ENCODE measurements around the gene NR4A3. TPM values are rescaled to one million over a fixed set of nuclear protein-coding genes. Genes with fewer than 3 reads are reported as not detected.
"Not testable (repeated sequence)": the region's sequence is repeated elsewhere in the genome, so short reads cannot be mapped to it uniquely, and the experiment has no call there.

Gene NR4A3
- total RNA-seq (0.58 TPM), polyA plus RNA-seq (ENCODE audit: insufficient read depth in 1 of 8, insufficient read length in 8 of 8, low replicate concordance in 1 of 8) (1 to 10 TPM in 3 of 8 donors, under 1 TPM in 5; 0.40 to 3.2 (median 0.92) TPM)
- long read RNA-seq, donor 1 = 0 reads
- long read RNA-seq, donor 2 = 0 reads
- long read RNA-seq, donor 3 = 0 reads
- long read RNA-seq, donor 4 = 0 reads
- long read RNA-seq, donor 5, partial matches to known transcripts = 0 of 1 reads
- long read RNA-seq, donor 5, other reads (novel, unspliced or antisense) = 0 of 1 reads
- long read RNA-seq, donor 6, partial matches to known transcripts = 0 of 1 reads
- long read RNA-seq, donor 6, other reads (novel, unspliced or antisense) = 0 of 1 reads
- long read RNA-seq, donor 7 = 0 reads
- long read RNA-seq, donor 8 = 0 reads
- long read RNA-seq, donor 9 = 0 reads
- long read RNA-seq, donor 10 = 0 reads
- long read RNA-seq, donor 11 = 0 reads

- peak; percentile 98 for DNase-seq
- peaks cover 51% of the 10 kb centered on the region for H3K4me1 ChIP-seq (ENCODE audit: control insufficient read depth, insufficient read depth, low read length)
- H3K27ac ChIP-seq (ENCODE audit: low read length) = peak within 1 kb of the TSS; percentile 92
- peaks cover 44% of the 10 kb centered on the region for H3K27me3 ChIP-seq (ENCODE audit: control insufficient read depth, insufficient read depth, low read length)
- H3K36me3 ChIP-seq (ENCODE audit: control insufficient read depth, insufficient read depth, low read length) = no peaks in the 10 kb centered on the region
- WGBS (ENCODE audit: insufficient coverage) = 0% methylated on average over 52 of the region's 75 CpGs
- H3K9me3 ChIP-seq (replicated peaks; ENCODE audit: control insufficient read depth, low read depth, low read length) = no peaks in the 10 kb centered on the region
- peak within 1 kb of the TSS; percentile 84 for H3K4me3 ChIP-seq (ENCODE audit: low read length)
These were observed at the start of gene NR4A3 for GRCh38 chr9:99821396-99822108. TSS of gene NR4A3 (plus strand) at chr9:99821885. CDS start at chr9:99828043, 6,158 bp downstream.

GRCh38 chr9:99773468-99774138, 48.1 kb upstream of the NR4A3 start:
- no peak overlapping the region for H3K4me3 ChIP-seq (ENCODE audit: low read length)
- no peaks in the 10 kb centered on the region for H3K9me3 ChIP-seq (replicated peaks; ENCODE audit: control insufficient read depth, low read depth, low read length)
- no peaks in the 10 kb centered on the region for H3K27me3 ChIP-seq (ENCODE audit: control insufficient read depth, insufficient read depth, low read length)
- no CpG with 5 or more reads among the region's 2 CpGs for WGBS (ENCODE audit: insufficient coverage)
- H3K36me3 ChIP-seq (ENCODE audit: control insufficient read depth, insufficient read depth, low read length) = no peaks in the 10 kb centered on the region
- no peak overlapping the region for H3K27ac ChIP-seq (ENCODE audit: low read length)
- H3K4me1 ChIP-seq (ENCODE audit: control insufficient read depth, insufficient read depth, low read length) = no peaks in the 10 kb centered on the region
- no peak for DNase-seq

GRCh38 chr9:99778308-99778707, 43.4 kb upstream of the NR4A3 start:
- Histone ChIP-seq H3K27ac (ENCODE audit: low read length) (no peak overlapping the region), H3K9me3 (replicated peaks; ENCODE audit: control insufficient read depth, low read depth, low read length) (no peaks in the 10 kb centered on the region), H3K27me3 (ENCODE audit: control insufficient read depth, insufficient read depth, low read length) (no peaks in the 10 kb centered on the region), H3K36me3 (ENCODE audit: control insufficient read depth, insufficient read depth, low read length) (no peaks in the 10 kb centered on the region), H3K4me1 (ENCODE audit: control insufficient read depth, insufficient read depth, low read length) (no peaks in the 10 kb centered on the region), H3K4me3 (ENCODE audit: low read length) (no peak overlapping the region)
- DNase-seq = peak; percentile 9
- 33% methylated on average over 1 of the region's 2 CpGs for WGBS (ENCODE audit: insufficient coverage)

- no CpG with 5 or more reads among the region's 3 CpGs for WGBS (ENCODE audit: insufficient coverage)
- H3K27ac ChIP-seq (ENCODE audit: low read length) = no peak overlapping the region
These were observed 42.8 kb upstream of the NR4A3 start for GRCh38 chr9:99778836-99779235.

GRCh38 chr9:99779277-99779676, 42.4 kb upstream of the NR4A3 start:
- Histone ChIP-seq H3K27ac (ENCODE audit: low read length) (no peak overlapping the region), H3K4me1 (ENCODE audit: control insufficient read depth, insufficient read depth, low read length) (no peaks in the 10 kb centered on the region), H3K36me3 (ENCODE audit: control insufficient read depth, insufficient read depth, low read length) (no peaks in the 10 kb centered on the region), H3K9me3 (replicated peaks; ENCODE audit: control insufficient read depth, low read depth, low read length) (no peaks in the 10 kb centered on the region), H3K27me3 (ENCODE audit: control insufficient read depth, insufficient read depth, low read length) (no peaks in the 10 kb centered on the region), H3K4me3 (ENCODE audit: low read length) (no peak overlapping the region)
- 50% methylated on average over 1 of the region's 4 CpGs for WGBS (ENCODE audit: insufficient coverage)
- DNase-seq = no peak

More at GRCh38 chr9:99778836-99779235, 42.8 kb upstream of the NR4A3 start:
- Histone ChIP-seq H3K4me3 (ENCODE audit: low read length) (no peak overlapping the region), H3K4me1 (ENCODE audit: control insufficient read depth, insufficient read depth, low read length) (no peaks in the 10 kb centered on the region), H3K36me3 (ENCODE audit: control insufficient read depth, insufficient read depth, low read length) (no peaks in the 10 kb centered on the region), H3K27me3 (ENCODE audit: control insufficient read depth, insufficient read depth, low read length) (no peaks in the 10 kb centered on the region), H3K9me3 (replicated peaks; ENCODE audit: control insufficient read depth, low read depth, low read length) (no peaks in the 10 kb centered on the region)
- no peak for DNase-seq

- H3K4me3 ChIP-seq (ENCODE audit: low read length); DNase-seq; H3K27ac ChIP-seq (ENCODE audit: low read length); H3K36me3 ChIP-seq (ENCODE audit: control insufficient read depth, insufficient read depth, low read length); H3K9me3 ChIP-seq (replicated peaks; ENCODE audit: control insufficient read depth, low read depth, low read length); H3K4me1 ChIP-seq (ENCODE audit: control insufficient read depth, insufficient read depth, low read length); H3K27me3 ChIP-seq (ENCODE audit: control insufficient read depth, insufficient read depth, low read length): not testable (repeated sequence)
- no CpG with 5 or more reads among the region's 5 CpGs for WGBS (ENCODE audit: insufficient coverage)
These were observed 39.3 kb upstream of the NR4A3 start for GRCh38 chr9:99782349-99782748.

GRCh38 chr9:99782962-99783718, 38.5 kb upstream of the NR4A3 start:
- Histone ChIP-seq H3K27ac (ENCODE audit: low read length) (no peak overlapping the region), H3K27me3 (ENCODE audit: control insufficient read depth, insufficient read depth, low read length) (no peaks in the 10 kb centered on the region), H3K4me1 (ENCODE audit: control insufficient read depth, insufficient read depth, low read length) (no peaks in the 10 kb centered on the region), H3K36me3 (ENCODE audit: control insufficient read depth, insufficient read depth, low read length) (no peaks in the 10 kb centered on the region), H3K9me3 (replicated peaks; ENCODE audit: control insufficient read depth, low read depth, low read length) (no peaks in the 10 kb centered on the region), H3K4me3 (ENCODE audit: low read length) (no peak overlapping the region)
- no CpG with 5 or more reads among the region's 6 CpGs for WGBS (ENCODE audit: insufficient coverage)
- no peak for DNase-seq

- H3K27ac ChIP-seq (ENCODE audit: low read length) = no peak overlapping the region
- no peak for DNase-seq
- H3K36me3 ChIP-seq (ENCODE audit: control insufficient read depth, insufficient read depth, low read length) = no peaks in the 10 kb centered on the region
- no peaks in the 10 kb centered on the region for H3K4me1 ChIP-seq (ENCODE audit: control insufficient read depth, insufficient read depth, low read length)
- 33% methylated on average over 1 of the region's 2 CpGs for WGBS (ENCODE audit: insufficient coverage)
- no peaks in the 10 kb centered on the region for H3K27me3 ChIP-seq (ENCODE audit: control insufficient read depth, insufficient read depth, low read length)
- H3K4me3 ChIP-seq (ENCODE audit: low read length) = no peak overlapping the region
- H3K9me3 ChIP-seq (replicated peaks; ENCODE audit: control insufficient read depth, low read depth, low read length) = no peaks in the 10 kb centered on the region
These were observed 37.9 kb upstream of the NR4A3 start for GRCh38 chr9:99783799-99784198.

GRCh38 chr9:99785010-99785590, 36.6 kb upstream of the NR4A3 start:
- WGBS (ENCODE audit: insufficient coverage) = no CpG with 5 or more reads among the region's 1 CpG
- Histone ChIP-seq H3K36me3 (ENCODE audit: control insufficient read depth, insufficient read depth, low read length) (no peaks in the 10 kb centered on the region), H3K27me3 (ENCODE audit: control insufficient read depth, insufficient read depth, low read length) (no peaks in the 10 kb centered on the region), H3K4me3 (ENCODE audit: low read length) (no peak overlapping the region), H3K27ac (ENCODE audit: low read length) (no peak overlapping the region), H3K9me3 (replicated peaks; ENCODE audit: control insufficient read depth, low read depth, low read length) (no peaks in the 10 kb centered on the region), H3K4me1 (ENCODE audit: control insufficient read depth, insufficient read depth, low read length) (no peaks in the 10 kb centered on the region)
- DNase-seq = no peak
